OCI-LY3 (cell line): ENCODE data around the gene C20orf141.

ENCODE experiments used
- H2AFZ ChIP-seq: fragments of 200-600, 300-600 bp; shearing (Covaris generic); 2 replicates; pipeline ENCODE4 v1.6.0; 2014; ENCODE audit warnings: antibody characterized with exemption, low read depth, low read length
- H3K27ac ChIP-seq: fragments of 200-600, 300-600 bp; sonication (generic); 2 replicates; pipeline ENCODE4 v1.5.1; 2014; ENCODE audit warnings: mild to moderate bottlenecking, low read length, moderate library complexity, mixed read lengths
- H3K27me3 ChIP-seq: fragments of 200-600, 300-600 bp; sonication (generic); 2 replicates; pipeline ENCODE4 v1.6.1; 2014; ENCODE audit warnings: low read depth, low read length, mixed read lengths
- H3K36me3 ChIP-seq: fragments of 200-600, 300-600 bp; sonication (generic); replicated peaks from 2 replicates; pipeline ENCODE3; 2014; ENCODE audit warnings: low read depth, low read length, mixed read lengths
- H3K4me1 ChIP-seq: fragments of 300-600, 200-600 bp; sonication (generic); 2 replicates; pipeline ENCODE4 v1.6.1; 2014; ENCODE audit warnings: low read length, mixed read lengths
- H3K4me2 ChIP-seq: fragments of 200-600, 300-600 bp; sonication (generic); 2 replicates; pipeline ENCODE4 v1.6.1; 2014; ENCODE audit warnings: low read length, mixed read lengths
- H3K4me3 ChIP-seq: fragments of 300-600, 200-600 bp; sonication (generic); 2 replicates; pipeline ENCODE4 v1.5.1; 2014; ENCODE audit warnings: antibody characterized with exemption, mild to moderate bottlenecking, low read length, moderate library complexity
- H3K79me2 ChIP-seq: fragments of 300-600, 200-600 bp; shearing (Covaris generic); 2 replicates; pipeline ENCODE4 v1.6.1; 2014; ENCODE audit warnings: mild to moderate bottlenecking, low read length, mixed read lengths
- H3K9ac ChIP-seq: fragments of 300-600, 200-600 bp; shearing (Covaris generic); 2 replicates; pipeline ENCODE4 v1.6.0; 2014; ENCODE audit warnings: mild to moderate bottlenecking, low read length, moderate library complexity
- H3K9me3 ChIP-seq: fragments of 200-600, 300-600 bp; shearing (Covaris generic); 2 replicates; pipeline ENCODE4 v1.6.1; 2014; ENCODE audit warnings: low read length, mixed read lengths; ENCODE audit not compliant: insufficient read depth
- H4K20me1 ChIP-seq: fragments of 200-600, 300-600 bp; sonication (generic); 2 replicates; pipeline ENCODE4 v1.6.1; 2016; ENCODE audit warnings: low read length, mixed read lengths; ENCODE audit not compliant: insufficient read depth
- EZH2phosphoT487 ChIP-seq: fragments of 200-600 bp; shearing (Covaris generic); IDR thresholded peaks from 2 replicates; pipeline ENCODE4 v1.6.1; 2018; ENCODE audit warnings: antibody characterized with exemption, mixed run types, low read depth
- TF ChIP-seq, protein P1 (sequence below): fragments of 200-600, 300-600 bp; sonication (generic); IDR thresholded peaks from 2 replicates; pipeline ENCODE4 v1.5.1; 2014; ENCODE audit warnings: antibody characterized with exemption, low read length, low read depth

Gene C20orf141

DNA sequence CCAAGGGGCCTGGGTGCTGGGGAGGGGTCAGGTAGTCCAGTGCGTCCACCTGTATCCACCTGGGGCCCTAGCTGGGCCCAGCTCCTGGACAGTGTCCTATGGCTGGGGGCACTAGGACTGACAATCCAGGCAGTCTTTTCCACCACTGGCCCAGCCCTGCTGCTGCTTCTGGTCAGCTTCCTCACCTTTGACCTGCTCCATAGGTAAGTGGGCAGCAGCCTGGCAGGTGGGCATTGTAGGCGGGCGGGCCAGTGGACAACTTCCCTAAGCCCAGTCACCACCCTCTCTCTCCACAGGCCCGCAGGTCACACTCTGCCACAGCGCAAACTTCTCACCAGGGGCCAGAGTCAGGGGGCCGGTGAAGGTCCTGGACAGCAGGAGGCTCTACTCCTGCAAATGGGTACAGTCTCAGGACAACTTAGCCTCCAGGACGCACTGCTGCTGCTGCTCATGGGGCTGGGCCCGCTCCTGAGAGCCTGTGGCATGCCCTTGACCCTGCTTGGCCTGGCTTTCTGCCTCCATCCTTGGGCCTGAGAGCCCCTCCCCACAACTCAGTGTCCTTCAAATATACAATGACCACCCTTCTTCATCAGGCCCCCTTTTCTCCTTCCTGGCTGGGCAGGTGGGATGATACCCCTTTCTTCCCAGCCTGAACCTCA is 584 bp downstream of the C20orf141 start:
- no peak overlapping the region for H2AFZ ChIP-seq
- TF ChIP-seq, protein P1, sequence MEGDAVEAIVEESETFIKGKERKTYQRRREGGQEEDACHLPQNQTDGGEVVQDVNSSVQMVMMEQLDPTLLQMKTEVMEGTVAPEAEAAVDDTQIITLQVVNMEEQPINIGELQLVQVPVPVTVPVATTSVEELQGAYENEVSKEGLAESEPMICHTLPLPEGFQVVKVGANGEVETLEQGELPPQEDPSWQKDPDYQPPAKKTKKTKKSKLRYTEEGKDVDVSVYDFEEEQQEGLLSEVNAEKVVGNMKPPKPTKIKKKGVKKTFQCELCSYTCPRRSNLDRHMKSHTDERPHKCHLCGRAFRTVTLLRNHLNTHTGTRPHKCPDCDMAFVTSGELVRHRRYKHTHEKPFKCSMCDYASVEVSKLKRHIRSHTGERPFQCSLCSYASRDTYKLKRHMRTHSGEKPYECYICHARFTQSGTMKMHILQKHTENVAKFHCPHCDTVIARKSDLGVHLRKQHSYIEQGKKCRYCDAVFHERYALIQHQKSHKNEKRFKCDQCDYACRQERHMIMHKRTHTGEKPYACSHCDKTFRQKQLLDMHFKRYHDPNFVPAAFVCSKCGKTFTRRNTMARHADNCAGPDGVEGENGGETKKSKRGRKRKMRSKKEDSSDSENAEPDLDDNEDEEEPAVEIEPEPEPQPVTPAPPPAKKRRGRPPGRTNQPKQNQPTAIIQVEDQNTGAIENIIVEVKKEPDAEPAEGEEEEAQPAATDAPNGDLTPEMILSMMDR: no peak
- TF ChIP-seq EZH2phosphoT487: no peak

GRCh38 chr20:2816030-2816582 is 1.3 kb downstream of the C20orf141 start, which contains the start of gene TMEM239:
Gene TMEM239 (plus strand): TSS chr20:2816364. CDS start chr20:2816555, 191 bp downstream.
- Histone ChIP-seq H3K9me3 (peaks cover 6% of the 10 kb centered on the region), H3K4me1 (no peaks in the 10 kb centered on the region), H2AFZ (no peak within 1 kb of the TSS), H4K20me1 (no peaks in the 10 kb centered on the region), H3K36me3 (no peaks in the 10 kb centered on the region), H3K79me2 (no peaks in the 10 kb centered on the region), H3K27ac (no peak within 1 kb of the TSS), H3K9ac (no peak within 1 kb of the TSS), H3K4me3 (no peak within 1 kb of the TSS), H3K4me2 (no peak within 1 kb of the TSS), H3K27me3 (peaks cover 8% of the 10 kb centered on the region; the same call in 1 of the 2 replicates)
- no peak for TF ChIP-seq EZH2phosphoT487
- TF ChIP-seq, protein P1: no peak

More for the DNA sequence above, 584 bp downstream of the C20orf141 start:
- H3K4me1 ChIP-seq: no peaks in the 10 kb centered on the region
- no peak overlapping the region for H3K4me2 ChIP-seq
- no peaks in the 10 kb centered on the region for H4K20me1 ChIP-seq
- H3K36me3 ChIP-seq: no peaks in the 10 kb centered on the region
- H3K27me3 ChIP-seq: peaks cover 8% of the 10 kb centered on the region; the same call in 1 of the 2 replicates
- no peak overlapping the region for H3K27ac ChIP-seq
- H3K79me2 ChIP-seq: no peaks in the 10 kb centered on the region
- peaks cover 6% of the 10 kb centered on the region for H3K9me3 ChIP-seq
- H3K9ac ChIP-seq: no peak overlapping the region
- no peak overlapping the region for H3K4me3 ChIP-seq

DNA sequence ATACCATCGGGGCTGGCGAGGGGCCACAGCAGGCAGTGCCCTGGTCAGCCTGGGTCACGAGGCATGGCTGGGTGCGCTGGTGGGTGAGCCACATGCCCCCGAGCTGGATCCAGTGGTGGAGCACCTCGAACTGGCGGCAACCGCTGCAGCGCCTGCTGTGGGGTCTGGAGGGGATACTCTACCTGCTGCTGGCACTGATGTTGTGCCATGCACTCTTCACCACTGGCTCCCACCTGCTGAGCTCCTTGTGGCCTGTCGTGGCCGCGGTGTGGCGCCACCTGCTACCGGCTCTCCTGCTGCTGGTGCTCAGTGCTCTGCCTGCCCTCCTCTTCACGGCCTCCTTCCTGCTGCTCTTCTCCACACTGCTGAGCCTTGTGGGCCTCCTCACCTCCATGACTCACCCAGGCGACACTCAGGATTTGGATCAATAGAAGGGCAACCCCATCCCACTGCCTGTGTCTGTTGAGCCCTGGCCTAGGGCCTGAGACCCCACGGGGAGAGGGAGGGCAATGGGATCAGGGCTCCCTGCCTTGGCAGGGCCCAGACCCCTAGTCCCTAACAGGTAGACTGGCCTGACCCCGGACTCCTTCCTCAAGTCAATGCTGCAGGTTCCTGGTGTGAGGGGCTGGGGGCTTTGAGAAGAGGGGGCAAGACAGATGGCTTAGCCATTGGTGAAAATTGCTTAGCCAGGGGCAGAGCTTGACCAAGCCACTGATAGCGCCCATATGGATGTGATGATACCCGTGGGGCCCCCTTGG is 2.0 kb downstream of the C20orf141 start:
- Histone ChIP-seq H3K79me2 (no peaks in the 10 kb centered on the region), H3K4me3 (no peak overlapping the region), H4K20me1 (no peaks in the 10 kb centered on the region), H3K4me1 (no peaks in the 10 kb centered on the region), H3K9me3 (peaks cover 6% of the 10 kb centered on the region), H3K4me2 (no peak overlapping the region), H3K27ac (no peak overlapping the region), H3K9ac (no peak overlapping the region), H3K27me3 (peaks cover 8% of the 10 kb centered on the region; the same call in 1 of the 2 replicates), H2AFZ (no peak overlapping the region), H3K36me3 (no peaks in the 10 kb centered on the region)
- TF ChIP-seq EZH2phosphoT487: no peak
- TF ChIP-seq, protein P1: no peak

GRCh38 chr20:2817341-2817726 is 2.5 kb downstream of the C20orf141 start:
- H3K27ac ChIP-seq: no peak overlapping the region
- H3K4me3 ChIP-seq: no peak overlapping the region
- no peaks in the 10 kb centered on the region for H4K20me1 ChIP-seq
- H2AFZ ChIP-seq: no peak overlapping the region
- no peaks in the 10 kb centered on the region for H3K36me3 ChIP-seq
- H3K79me2 ChIP-seq: no peaks in the 10 kb centered on the region
- peaks cover 3% of the 10 kb centered on the region; the same call in 1 of the 2 replicates for H3K27me3 ChIP-seq
- no peak overlapping the region for H3K9ac ChIP-seq
- H3K4me1 ChIP-seq: no peaks in the 10 kb centered on the region
- H3K4me2 ChIP-seq: no peak overlapping the region
- H3K9me3 ChIP-seq: peaks cover 1% of the 10 kb centered on the region; the same call in 1 of the 2 replicates
- TF ChIP-seq, protein P1: no peak
- TF ChIP-seq EZH2phosphoT487: no peak
